ENCODE measurements around the gene OSBPL10. TPM values are rescaled to one million over a fixed set of nuclear protein-coding genes. Genes with fewer than 3 reads are reported as not detected.

The OSBPL10 gene
- total RNA-seq, 1 donor from 2014 or later: 20.1 TPM

DNA sequence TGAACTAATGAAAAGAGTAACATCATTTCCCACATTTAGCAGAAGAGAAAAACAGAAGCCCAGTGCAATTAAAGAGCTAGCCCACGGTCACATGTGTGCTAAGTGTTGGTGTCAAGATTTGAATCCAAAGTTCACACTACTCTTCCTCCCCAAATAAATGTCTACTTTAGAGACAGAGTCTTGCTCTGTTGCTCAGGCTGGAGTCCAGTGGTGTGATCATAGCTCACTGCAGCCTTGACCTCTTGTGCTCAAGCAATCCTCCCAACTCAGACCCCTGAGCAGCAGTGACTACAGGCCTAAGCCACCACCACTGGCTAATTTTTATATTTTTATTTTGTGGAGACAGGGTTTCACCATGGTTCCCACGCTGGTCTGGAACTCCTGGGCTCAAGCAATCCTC is 4.8 kb downstream of the OSBPL10 start:
- Histone ChIP-seq H3K4me3 (ENCODE audit: low read depth, low read length) (no peak overlapping the region), H3K27me3 (ENCODE audit: control insufficient read depth, insufficient read depth, low read length) (no peaks in the 10 kb centered on the region), H3K36me3 (ENCODE audit: control insufficient read depth, insufficient read depth, low read length) (no peaks in the 10 kb centered on the region)
- TF ChIP-seq, protein P1, sequence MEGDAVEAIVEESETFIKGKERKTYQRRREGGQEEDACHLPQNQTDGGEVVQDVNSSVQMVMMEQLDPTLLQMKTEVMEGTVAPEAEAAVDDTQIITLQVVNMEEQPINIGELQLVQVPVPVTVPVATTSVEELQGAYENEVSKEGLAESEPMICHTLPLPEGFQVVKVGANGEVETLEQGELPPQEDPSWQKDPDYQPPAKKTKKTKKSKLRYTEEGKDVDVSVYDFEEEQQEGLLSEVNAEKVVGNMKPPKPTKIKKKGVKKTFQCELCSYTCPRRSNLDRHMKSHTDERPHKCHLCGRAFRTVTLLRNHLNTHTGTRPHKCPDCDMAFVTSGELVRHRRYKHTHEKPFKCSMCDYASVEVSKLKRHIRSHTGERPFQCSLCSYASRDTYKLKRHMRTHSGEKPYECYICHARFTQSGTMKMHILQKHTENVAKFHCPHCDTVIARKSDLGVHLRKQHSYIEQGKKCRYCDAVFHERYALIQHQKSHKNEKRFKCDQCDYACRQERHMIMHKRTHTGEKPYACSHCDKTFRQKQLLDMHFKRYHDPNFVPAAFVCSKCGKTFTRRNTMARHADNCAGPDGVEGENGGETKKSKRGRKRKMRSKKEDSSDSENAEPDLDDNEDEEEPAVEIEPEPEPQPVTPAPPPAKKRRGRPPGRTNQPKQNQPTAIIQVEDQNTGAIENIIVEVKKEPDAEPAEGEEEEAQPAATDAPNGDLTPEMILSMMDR (IDR thresholded peaks at IDR 0.05; ENCODE audit: insufficient read depth, low read length, poor library complexity, severe bottlenecking): no peak
- no peak for DNase-seq (ENCODE audit: low read depth)

DNA sequence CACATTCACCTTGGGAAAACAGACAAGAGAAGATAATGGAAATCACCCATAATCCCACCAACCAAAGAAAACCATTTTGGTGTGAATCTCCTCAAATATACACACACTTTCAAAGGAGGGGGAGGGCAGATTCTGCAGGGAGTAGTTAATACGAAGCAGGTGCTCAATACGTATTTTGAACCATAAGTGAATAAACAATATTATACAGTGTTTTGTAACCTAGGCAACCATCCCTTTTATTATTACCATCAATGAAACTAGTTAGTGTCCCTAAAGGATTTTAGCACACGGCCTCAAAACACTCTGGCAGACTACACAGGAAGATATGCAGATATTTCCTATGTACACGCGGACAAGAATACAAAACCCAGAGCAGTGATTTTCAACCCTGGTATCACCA is 6.1 kb downstream of the OSBPL10 start:
- Histone ChIP-seq H3K4me3 (ENCODE audit: low read depth, low read length) (no peak overlapping the region), H3K27me3 (ENCODE audit: control insufficient read depth, insufficient read depth, low read length) (no peaks in the 10 kb centered on the region), H3K36me3 (ENCODE audit: control insufficient read depth, insufficient read depth, low read length) (no peaks in the 10 kb centered on the region)
- TF ChIP-seq, protein P1 (IDR thresholded peaks at IDR 0.05; ENCODE audit: insufficient read depth, low read length, poor library complexity, severe bottlenecking): no peak
- no peak for DNase-seq (ENCODE audit: low read depth)

DNA sequence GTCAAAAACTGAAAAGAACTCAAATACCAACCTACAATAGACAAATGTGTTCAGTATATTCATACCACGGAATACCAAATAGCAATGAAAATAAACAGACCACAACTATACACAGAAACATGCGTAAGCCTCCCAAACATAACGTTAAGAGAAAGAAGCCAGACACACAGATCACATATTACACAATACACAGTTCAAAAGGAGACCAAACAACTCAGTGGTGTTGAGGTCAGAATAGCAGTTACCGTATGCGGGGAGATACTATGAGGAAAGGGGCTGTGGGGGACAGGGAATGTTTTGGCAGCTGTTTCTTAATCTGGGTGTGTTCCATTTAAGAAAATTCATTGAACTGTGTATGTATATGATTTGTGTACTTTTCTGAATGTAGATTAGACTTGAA is 6.6 kb downstream of the OSBPL10 start:
- Histone ChIP-seq H3K27me3 (ENCODE audit: control insufficient read depth, insufficient read depth, low read length) (no peaks in the 10 kb centered on the region), H3K36me3 (ENCODE audit: control insufficient read depth, insufficient read depth, low read length) (no peaks in the 10 kb centered on the region), H3K4me3 (ENCODE audit: low read depth, low read length) (no peak overlapping the region)
- DNase-seq (ENCODE audit: low read depth): no peak
- TF ChIP-seq, protein P1 (IDR thresholded peaks at IDR 0.05; ENCODE audit: insufficient read depth, low read length, poor library complexity, severe bottlenecking): no peak

DNA sequence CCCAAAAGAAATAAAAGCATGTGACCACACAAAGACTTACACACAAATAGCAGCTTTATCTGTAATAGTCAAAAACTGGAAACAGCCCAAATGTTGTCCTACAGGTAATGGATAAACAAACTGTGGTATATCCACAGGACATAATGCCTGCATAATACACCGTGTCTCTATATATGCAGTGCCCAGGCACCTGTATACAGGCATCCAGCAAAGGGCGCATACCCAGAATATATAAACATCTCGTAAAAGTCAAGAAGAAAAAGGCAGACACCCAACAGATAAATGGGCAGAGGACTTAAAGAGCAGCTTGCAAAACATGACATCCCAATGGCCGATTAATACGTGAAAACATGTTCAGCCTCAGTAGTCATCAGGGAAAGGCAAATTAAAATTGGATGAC is 7.2 kb downstream of the OSBPL10 start:
- H3K36me3 ChIP-seq (ENCODE audit: control insufficient read depth, insufficient read depth, low read length): no peaks in the 10 kb centered on the region
- no peak for DNase-seq (ENCODE audit: low read depth)

DNA sequence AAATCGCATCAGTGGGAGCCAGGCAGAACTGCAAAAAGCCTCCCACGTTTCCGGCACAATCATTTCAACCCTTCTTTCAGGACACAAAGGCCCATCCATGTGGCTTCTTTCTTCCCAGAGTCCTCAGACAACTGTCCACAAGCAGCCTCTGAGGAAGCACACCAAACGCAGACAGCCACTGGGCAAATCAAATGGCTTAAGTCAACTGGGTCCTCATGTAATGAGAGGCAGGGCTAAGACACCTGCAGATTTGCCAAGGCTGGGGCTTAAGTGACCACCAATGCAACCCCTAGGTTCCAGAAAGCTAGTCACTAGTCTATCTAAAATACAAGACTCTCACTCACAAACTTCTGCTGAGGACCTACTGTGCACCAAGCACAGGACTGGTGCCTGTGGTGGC is 8.0 kb downstream of the OSBPL10 start:
- Histone ChIP-seq H3K27me3 (ENCODE audit: control insufficient read depth, insufficient read depth, low read length) (no peaks in the 10 kb centered on the region), H3K36me3 (ENCODE audit: control insufficient read depth, insufficient read depth, low read length) (no peaks in the 10 kb centered on the region), H3K4me3 (ENCODE audit: low read depth, low read length) (no peak overlapping the region)
- TF ChIP-seq, protein P1 (IDR thresholded peaks at IDR 0.05; ENCODE audit: insufficient read depth, low read length, poor library complexity, severe bottlenecking): no peak
- no peak for DNase-seq (ENCODE audit: low read depth)

More for the DNA sequence above, 7.2 kb downstream of the OSBPL10 start:
- Histone ChIP-seq H3K4me3 (ENCODE audit: low read depth, low read length) (no peak overlapping the region), H3K27me3 (ENCODE audit: control insufficient read depth, insufficient read depth, low read length) (no peaks in the 10 kb centered on the region)
- TF ChIP-seq, protein P1 (IDR thresholded peaks at IDR 0.05; ENCODE audit: insufficient read depth, low read length, poor library complexity, severe bottlenecking): no peak

DNA sequence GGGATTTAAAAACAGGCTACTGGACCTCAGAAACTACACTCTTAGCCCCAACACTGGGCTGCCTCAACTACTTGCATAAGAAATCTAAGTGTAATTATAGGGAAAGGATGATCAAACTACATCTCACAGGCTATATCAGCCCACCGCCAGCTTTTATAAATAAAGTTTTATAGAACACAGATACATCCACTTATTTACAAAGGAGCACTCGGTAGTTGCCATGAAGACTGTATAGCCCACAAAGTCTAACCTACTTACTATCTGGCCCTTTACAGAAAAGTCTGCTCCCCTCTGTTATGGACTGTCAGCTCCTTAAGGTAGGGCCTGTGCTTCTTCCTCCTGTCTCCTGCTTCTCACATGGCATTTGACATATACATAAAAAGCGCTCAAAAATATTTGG is 9.5 kb downstream of the OSBPL10 start:
- no peaks in the 10 kb centered on the region for H3K27me3 ChIP-seq (ENCODE audit: control insufficient read depth, insufficient read depth, low read length)
- no peak overlapping the region for H3K4me3 ChIP-seq (ENCODE audit: low read depth, low read length)
- DNase-seq (ENCODE audit: low read depth): no peak
- no peaks in the 10 kb centered on the region for H3K36me3 ChIP-seq (ENCODE audit: control insufficient read depth, insufficient read depth, low read length)
- TF ChIP-seq, protein P1 (IDR thresholded peaks at IDR 0.05; ENCODE audit: insufficient read depth, low read length, poor library complexity, severe bottlenecking): no peak

All from kidney epithelial cell (primary cell).